Endothelial cell of umbilical vein (primary cell): Measurements from ENCODE around the gene NOL12. TPM values are rescaled to one million over a fixed set of nuclear protein-coding genes. Genes with fewer than 3 reads are reported as not detected.

Experiments
- BruUV-seq: library from RNA; stranded (reverse); fragments of 400-500 nt; replicated peaks from 2 replicates; lab custom pipeline; 2021; lab: Mats Ljungman, UMichigan
- CTCF ChIA-PET: fragments of 300-600, 350-600 bp; sonication (Branson Sonifier 250); formaldehyde crosslinking; loops from one replicate; lab custom pipeline; 2021; ENCODE audit warnings: antibody characterized with exemption, inconsistent platforms; lab: Charles Lee
- POLR2A ChIA-PET: fragments of 300-600, 350-600 bp; sonication (Branson Sonifier 250); formaldehyde crosslinking; loops from one replicate; lab custom pipeline; 2021; ENCODE audit warnings: antibody characterized with exemption, inconsistent platforms; lab: Charles Lee
- DNase-seq: peaks from one replicate; pipeline ENCODE4 v3.0.0-alpha.2; 2011; ENCODE audit warnings: low read depth, low spot score
- FAIRE-seq: peaks from 2 replicates; lab custom pipeline; 2011; peaks lifted over from hg19 to GRCh38; lab: Jason Lieb, UNC
- H2AFZ ChIP-seq: 2 replicates; pipeline ENCODE4 v1.6.0; 2012; ENCODE audit warnings: low read depth, low read length, control low read depth, inconsistent platforms
- H3K27ac ChIP-seq: 2 replicates; pipeline ENCODE4 v1.5.1; 2011; ENCODE audit warnings: low read depth, mild to moderate bottlenecking, control low read depth, low read length, moderate library complexity; ENCODE audit not compliant: insufficient read depth
- H3K27me3 ChIP-seq, 2 experiments: 2 replicates each; pipeline versions ENCODE4 v1.6.0 to v1.6.1; 2011; ENCODE audit warnings: low read length in 2 of 2, mixed read lengths in 1 of 2; ENCODE audit not compliant: control insufficient read depth in 2 of 2, insufficient read depth in 2 of 2
- H3K36me3 ChIP-seq, 2 experiments: 2 replicates in 1 of 2; 3 replicates in 1 of 2; pipeline ENCODE4 v1.5.1; 2011; ENCODE audit warnings: low read length in 2 of 2, mild to moderate bottlenecking in 1 of 2, moderate library complexity in 1 of 2; ENCODE audit not compliant: control insufficient read depth in 2 of 2, insufficient read depth in 2 of 2; ENCODE audit errors: extremely low read depth in 1 of 2
- H3K4me1 ChIP-seq: 3 replicates; pipeline ENCODE4 v1.5.1; 2011; ENCODE audit warnings: mild to moderate bottlenecking, low read length; ENCODE audit not compliant: control insufficient read depth, insufficient read depth; ENCODE audit errors: extremely low read depth
- H3K4me2 ChIP-seq: 2 replicates; pipeline ENCODE4 v1.6.1; 2011; ENCODE audit warnings: low read length, control low read depth, mixed read lengths; ENCODE audit not compliant: insufficient read depth
- H3K4me3 ChIP-seq, 3 experiments: fragments of 200-600 bp in 1 of 3; sonication (generic), shearing (Covaris generic) in 1 of 3; replicated peaks in 1 of 3; 2 replicates each; pipeline ENCODE4 v1.5.1; 2011 to 2016; ENCODE audit warnings: control low read depth in 3 of 3, low read length in 3 of 3, mild to moderate bottlenecking in 2 of 3, inconsistent platforms in 1 of 3, low read depth in 1 of 3, moderate library complexity in 1 of 3; ENCODE audit not compliant: insufficient read depth in 1 of 3
- H3K79me2 ChIP-seq: 2 replicates; pipeline ENCODE4 v1.6.0; 2012; ENCODE audit warnings: low read length, inconsistent platforms; ENCODE audit not compliant: control insufficient read depth, insufficient read depth
- H3K9ac ChIP-seq: replicated peaks from 2 replicates; pipeline ENCODE3; 2011; ENCODE audit warnings: low read length, control low read depth; ENCODE audit not compliant: insufficient read depth; ENCODE audit errors: extremely low read depth
- H3K9me1 ChIP-seq: replicated peaks from 3 replicates; pipeline ENCODE4 v1.6.0; 2011; ENCODE audit warnings: mild to moderate bottlenecking, low read length; ENCODE audit not compliant: control insufficient read depth, insufficient read depth; ENCODE audit errors: extremely low read depth
- H3K9me3 ChIP-seq: replicated peaks from 2 replicates; pipeline ENCODE4 v1.5.1; 2012; ENCODE audit warnings: low read length, inconsistent platforms; ENCODE audit not compliant: control insufficient read depth, insufficient read depth
- H4K20me1 ChIP-seq: replicated peaks from 2 replicates; pipeline ENCODE3; 2011; ENCODE audit warnings: mild to moderate bottlenecking, low read length; ENCODE audit not compliant: control insufficient read depth, insufficient read depth; ENCODE audit errors: extremely low read depth
- EZH2 ChIP-seq: IDR thresholded peaks from 2 replicates; pipeline ENCODE4 v1.6.1; 2012; ENCODE audit warnings: borderline replicate concordance, low read depth, mild to moderate bottlenecking, moderate library complexity, low read length, inconsistent platforms; ENCODE audit not compliant: severe bottlenecking
- FOS ChIP-seq: IDR thresholded peaks from 2 replicates; pipeline ENCODE4 v1.6.1; 2011; ENCODE audit warnings: mild to moderate bottlenecking, low read length, moderate library complexity, borderline replicate concordance; ENCODE audit not compliant: insufficient read depth
- GATA2 ChIP-seq: IDR thresholded peaks from 2 replicates; pipeline ENCODE4 v1.7.0; 2011; ENCODE audit warnings: low read depth, mild to moderate bottlenecking, moderate library complexity, mixed read lengths, low read length; ENCODE audit not compliant: insufficient read length, insufficient read depth
- JUN ChIP-seq: IDR thresholded peaks from 2 replicates; pipeline ENCODE4 v1.6.1; 2011; ENCODE audit warnings: borderline replicate concordance, low read depth; ENCODE audit not compliant: insufficient read length, insufficient read depth
- MYC ChIP-seq: IDR thresholded peaks from one replicate; pipeline ENCODE4 v1.6.1; 2011; ENCODE audit warnings: mild to moderate bottlenecking, low read depth, low read length
- POLR2A ChIP-seq: IDR thresholded peaks from 2 replicates; pipeline ENCODE4 v1.6.1; 2012; ENCODE audit warnings: low read depth, mild to moderate bottlenecking, control low read depth, low read length
- POLR2AphosphoS5 ChIP-seq: IDR thresholded peaks from 2 replicates; pipeline ENCODE4 v1.6.1; 2012; ENCODE audit warnings: low read depth, mild to moderate bottlenecking, control low read depth, low read length, moderate library complexity; ENCODE audit not compliant: insufficient read depth
- dilution Hi-C: fragments of 300-500 bp; cut with MboI; formaldehyde crosslinking; loops from one replicate; pipeline ENCODE4 v1.15.0; 2019; ENCODE audit warnings: low sequenced_read_pairs; ENCODE audit not compliant: extremely low pct_ligation_motif_present
- intact Hi-C: fragments of 100-400 bp; cut with micrococcal nuclease; formaldehyde crosslinking; loops from one replicate; pipeline ENCODE4 v1.10.0; 2022
- polyA plus RNA-seq, 4 experiments: library from polyadenylated mRNA; depleted of rRNA in 3 of 4; stranded (reverse) in 3 of 4; unstranded in 1 of 4; fragments of >200 nt; gene quantifications; 2 replicates each; pipeline versions ENCODE4 v1.2.1 to v1.2.3, GENCODE V29; 2011 to 2012; ENCODE audit warnings: missing spikeins in 1 of 4
- small RNA-seq: library from RNA; depleted of rRNA; stranded (forward); fragments of <200 nt; gene quantifications from one replicate; pipeline ENCODE3, GENCODE V24; 2012; ENCODE audit warnings: low replicate concordance, low read depth; ENCODE audit not compliant: insufficient read depth, insufficient read length
- total RNA-seq: library from RNA; stranded (reverse); gene quantifications from 2 replicates; pipeline ENCODE4 v1.2.3, GENCODE V29; 2021
- TF ChIP-seq, protein P1 (sequence below): IDR thresholded peaks from 2 replicates; pipeline ENCODE4 v1.6.1; 2011; ENCODE audit not compliant: insufficient read depth, insufficient read length
- TF ChIP-seq, protein P2 (sequence below), 2 donors: IDR thresholded peaks; 1 replicate in 1 of 2; 2 replicates in 1 of 2; pipeline ENCODE4 v1.5.1; 2011; ENCODE audit warnings: low read length in 2 of 2, mild to moderate bottlenecking in 2 of 2, moderate library complexity in 2 of 2, control low read depth in 1 of 2, inconsistent platforms in 1 of 2, low read depth in 1 of 2; ENCODE audit not compliant: insufficient read depth in 1 of 2; ENCODE audit errors: extremely low read depth in 1 of 2

The NOL12 gene
- total and polyA plus RNA-seq, 2 donors (not counting 3 experiments of a cell fraction or from before 2014, with no cell fraction given), result 23.2 to 29.1 TPM

DNA sequence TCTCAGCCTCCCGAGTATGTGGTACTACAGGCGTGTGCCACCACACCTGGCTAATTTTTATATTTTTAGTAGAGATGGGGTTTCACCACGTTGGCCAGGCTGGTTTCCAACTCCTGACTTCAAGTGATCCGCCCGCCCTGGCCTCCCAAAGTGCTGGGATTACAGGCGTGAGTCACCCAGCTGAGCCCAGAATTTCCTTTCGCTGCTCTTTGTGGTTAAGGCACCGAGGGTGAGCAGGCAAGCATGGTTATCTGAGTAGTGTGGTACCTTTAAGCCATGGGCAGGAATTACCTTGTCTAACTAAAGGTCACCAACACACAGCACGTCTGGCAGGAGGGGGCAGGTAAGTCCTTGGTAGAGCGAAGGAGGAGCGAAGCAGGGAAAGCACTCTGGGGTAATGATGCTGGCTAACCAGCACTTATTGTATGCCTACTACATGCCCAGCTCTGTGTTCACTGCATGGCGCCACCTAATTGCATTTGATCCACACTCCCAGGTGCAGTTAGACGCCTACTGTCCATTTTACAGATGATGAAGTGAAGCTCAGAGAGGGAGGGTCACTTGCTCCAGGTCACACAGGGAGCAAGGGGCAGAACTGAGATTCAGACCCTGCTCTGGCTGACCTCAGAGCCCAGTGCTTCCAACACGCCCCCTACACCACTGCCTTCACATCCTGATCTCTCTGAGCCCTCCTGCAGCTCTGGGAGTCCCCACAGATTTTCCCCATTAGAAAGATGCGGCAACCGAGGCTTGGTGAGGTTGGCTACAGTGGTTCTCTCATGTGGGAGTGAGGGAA lies 56.4 kb downstream of the NOL12 start:
- Histone ChIP-seq H2AFZ (no peak overlapping the region), H3K9me3 (no peaks in the 10 kb centered on the region), H3K4me2 (no peak overlapping the region), H4K20me1 (no peaks in the 10 kb centered on the region), H3K36me3 (no peaks in the 10 kb centered on the region), H3K9ac (no peak overlapping the region), H3K4me3 (no peak overlapping the region), H3K27me3 (no peaks in the 10 kb centered on the region), H3K4me1 (peaks cover 15% of the 10 kb centered on the region), H3K27ac (no peak overlapping the region), H3K79me2 (peaks cover 16% of the 10 kb centered on the region), H3K9me1 (no peaks in the 10 kb centered on the region)
- dilution Hi-C loops (no loop called here), intact Hi-C loops (no loop called here)
- TF ChIP-seq, protein P1, sequence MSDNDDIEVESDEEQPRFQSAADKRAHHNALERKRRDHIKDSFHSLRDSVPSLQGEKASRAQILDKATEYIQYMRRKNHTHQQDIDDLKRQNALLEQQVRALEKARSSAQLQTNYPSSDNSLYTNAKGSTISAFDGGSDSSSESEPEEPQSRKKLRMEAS, result no peak
- TF ChIP-seq GATA2, result no peak
- no peak for TF ChIP-seq POLR2A
- no peak for TF ChIP-seq FOS
- TF ChIP-seq MYC, result no peak
- TF ChIP-seq JUN, result no peak
- no peak for TF ChIP-seq EZH2
- no peak for TF ChIP-seq POLR2AphosphoS5
- TF ChIP-seq, protein P2, sequence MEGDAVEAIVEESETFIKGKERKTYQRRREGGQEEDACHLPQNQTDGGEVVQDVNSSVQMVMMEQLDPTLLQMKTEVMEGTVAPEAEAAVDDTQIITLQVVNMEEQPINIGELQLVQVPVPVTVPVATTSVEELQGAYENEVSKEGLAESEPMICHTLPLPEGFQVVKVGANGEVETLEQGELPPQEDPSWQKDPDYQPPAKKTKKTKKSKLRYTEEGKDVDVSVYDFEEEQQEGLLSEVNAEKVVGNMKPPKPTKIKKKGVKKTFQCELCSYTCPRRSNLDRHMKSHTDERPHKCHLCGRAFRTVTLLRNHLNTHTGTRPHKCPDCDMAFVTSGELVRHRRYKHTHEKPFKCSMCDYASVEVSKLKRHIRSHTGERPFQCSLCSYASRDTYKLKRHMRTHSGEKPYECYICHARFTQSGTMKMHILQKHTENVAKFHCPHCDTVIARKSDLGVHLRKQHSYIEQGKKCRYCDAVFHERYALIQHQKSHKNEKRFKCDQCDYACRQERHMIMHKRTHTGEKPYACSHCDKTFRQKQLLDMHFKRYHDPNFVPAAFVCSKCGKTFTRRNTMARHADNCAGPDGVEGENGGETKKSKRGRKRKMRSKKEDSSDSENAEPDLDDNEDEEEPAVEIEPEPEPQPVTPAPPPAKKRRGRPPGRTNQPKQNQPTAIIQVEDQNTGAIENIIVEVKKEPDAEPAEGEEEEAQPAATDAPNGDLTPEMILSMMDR (IDR thresholded peaks at IDR 0.05; ENCODE audit: extremely low read depth in 1 of 2, insufficient read depth in 1 of 2, low read depth in 1 of 2, low read length in 2 of 2), result no peak
- DNase-seq, result no peak
- CTCF ChIA-PET, result interaction anchor here (1.5 to 2.1 kb wide), 3 partner anchors 15 to 99 kb away, joined by 3 to 7 read pairs (median 6); no protein-coding TSS in a partner anchor
- no TSS peak for BruUV-seq
- peak; percentile 78 for FAIRE-seq
- POLR2A ChIA-PET, result no interaction called here

Small RNA genes within 50 kb of the gene (small RNA-seq; reads per million reads assigned to genes)
- not detected for gene RN7SL385P

Other genes starting within 250 kb of the NOL12 start
- gene MFNG, start 200.0 kb upstream of the NOL12 start, total RNA-seq, result 188 and 197 TPM in 2 replicates
- 257 and 379 TPM in 2 replicates for gene MFNG, start 200.0 kb upstream of the NOL12 start, polyA plus RNA-seq
- gene CARD10, start 166.9 kb upstream of the NOL12 start, total RNA-seq, result 39.5 and 40.6 TPM in 2 replicates
- 36.1 and 42.0 TPM in 2 replicates for gene CARD10, start 166.9 kb upstream of the NOL12 start, polyA plus RNA-seq
- gene CDC42EP1, start 125.9 kb upstream of the NOL12 start, total RNA-seq, result 141 and 146 TPM in 2 replicates
- gene CDC42EP1, start 125.9 kb upstream of the NOL12 start, polyA plus RNA-seq, result 82.2 and 100 TPM in 2 replicates
- gene LGALS2, start 106.3 kb upstream of the NOL12 start, total RNA-seq, result not detected in 2 replicates
- gene LGALS2, start 106.3 kb upstream of the NOL12 start, polyA plus RNA-seq, result not detected in 2 replicates
- 55.9 and 67.5 TPM in 2 replicates for gene GGA1, start 77.5 kb upstream of the NOL12 start, total RNA-seq
- gene GGA1, start 77.5 kb upstream of the NOL12 start, polyA plus RNA-seq, result 54.1 and 75.6 TPM in 2 replicates
- 2.8 and 4.3 TPM in 2 replicates for gene SH3BP1, start 46.7 kb upstream of the NOL12 start, total RNA-seq
- gene SH3BP1, start 46.7 kb upstream of the NOL12 start, polyA plus RNA-seq, result 2.3 and 4.2 TPM in 2 replicates
- 14.8 and 18.0 TPM in 2 replicates for gene PDXP, start 27.6 kb upstream of the NOL12 start, total RNA-seq
- gene PDXP, start 27.6 kb upstream of the NOL12 start, polyA plus RNA-seq, result 20.0 and 22.6 TPM in 2 replicates
- 2,698 and 3,340 TPM in 2 replicates for gene LGALS1, start 10.7 kb upstream of the NOL12 start, total RNA-seq
- gene LGALS1, start 10.7 kb upstream of the NOL12 start, polyA plus RNA-seq, result 13,642 and 14,745 TPM in 2 replicates
- gene TRIOBP, start 10.7 kb downstream of the NOL12 start, total RNA-seq, result 104 TPM in 2 replicates
- gene TRIOBP, start 10.7 kb downstream of the NOL12 start, polyA plus RNA-seq, result 53.8 and 60.6 TPM in 2 replicates
- 19.7 and 19.9 TPM in 2 replicates for gene GCAT, start 121.6 kb downstream of the NOL12 start, total RNA-seq
- 19.7 and 24.4 TPM in 2 replicates for gene GCAT, start 121.6 kb downstream of the NOL12 start, polyA plus RNA-seq
- gene GALR3, start 137.0 kb downstream of the NOL12 start, total RNA-seq, result not detected in 2 replicates
- gene GALR3, start 137.0 kb downstream of the NOL12 start, polyA plus RNA-seq, result not detected in 2 replicates
- 25.5 and 26.0 TPM in 2 replicates for gene ANKRD54, start 158.0 kb downstream of the NOL12 start, total RNA-seq
- 26.7 and 40.0 TPM in 2 replicates for gene ANKRD54, start 158.0 kb downstream of the NOL12 start, polyA plus RNA-seq
- 442 and 479 TPM in 2 replicates for gene EIF3L, start 163.1 kb downstream of the NOL12 start, total RNA-seq
- gene EIF3L, start 163.1 kb downstream of the NOL12 start, polyA plus RNA-seq, result 601 and 647 TPM in 2 replicates
- gene MICALL1, start 220.0 kb downstream of the NOL12 start, total RNA-seq, result 65.2 and 66.9 TPM in 2 replicates
- gene MICALL1, start 220.0 kb downstream of the NOL12 start, polyA plus RNA-seq, result 23.9 and 30.5 TPM in 2 replicates